Measurements from ENCODE around the gene RNF114. TPM values are rescaled to one million over a fixed set of nuclear protein-coding genes. Genes with fewer than 3 reads are reported as not detected.

Gene RNF114
- total RNA-seq, 6 experiments from 2014 or later, result 51.6 to 61.0 (median 56.1) TPM

DNA sequence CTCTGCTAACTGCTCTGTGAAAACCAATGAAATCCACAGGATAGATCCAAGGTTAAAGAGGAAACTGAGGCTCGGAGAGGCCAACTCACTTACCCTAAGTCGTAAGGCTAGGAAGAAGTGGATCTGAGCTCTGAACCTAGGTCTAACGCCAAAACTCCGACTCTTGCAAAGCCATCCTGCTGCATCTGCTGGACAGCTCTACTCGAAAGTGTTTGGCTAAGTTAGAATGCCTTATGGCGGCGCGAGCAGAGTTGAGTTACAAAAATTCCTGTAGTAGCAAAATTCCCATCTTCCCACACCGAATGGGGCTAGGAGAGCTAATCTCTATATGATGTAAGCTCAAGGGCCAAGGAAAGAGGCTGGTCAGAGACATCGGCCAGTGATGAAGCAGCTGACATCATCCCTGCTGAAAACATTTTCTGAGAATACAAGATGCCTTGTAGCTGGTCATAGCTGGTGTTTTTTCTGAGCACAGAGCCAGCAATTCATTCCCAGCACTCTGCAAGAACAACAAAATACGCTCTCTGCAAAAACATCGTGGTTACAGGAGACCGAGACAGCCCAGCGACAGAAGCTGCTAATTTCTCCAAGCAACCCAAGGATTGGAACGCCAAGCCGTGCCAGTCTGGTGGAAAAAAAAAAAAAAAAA is 22.7 kb upstream of the RNF114 start:
- H3K9me3 Mint-ChIP-seq, result no peaks in the 10 kb centered on the region
- H3K36me3 Mint-ChIP-seq (ENCODE audit: low read depth), result no peaks in the 10 kb centered on the region
- H3K27ac Mint-ChIP-seq, result peak overlapping the region; percentile 100; the same call in 1 of the 2 replicates
- TF ChIP-seq, protein P1, sequence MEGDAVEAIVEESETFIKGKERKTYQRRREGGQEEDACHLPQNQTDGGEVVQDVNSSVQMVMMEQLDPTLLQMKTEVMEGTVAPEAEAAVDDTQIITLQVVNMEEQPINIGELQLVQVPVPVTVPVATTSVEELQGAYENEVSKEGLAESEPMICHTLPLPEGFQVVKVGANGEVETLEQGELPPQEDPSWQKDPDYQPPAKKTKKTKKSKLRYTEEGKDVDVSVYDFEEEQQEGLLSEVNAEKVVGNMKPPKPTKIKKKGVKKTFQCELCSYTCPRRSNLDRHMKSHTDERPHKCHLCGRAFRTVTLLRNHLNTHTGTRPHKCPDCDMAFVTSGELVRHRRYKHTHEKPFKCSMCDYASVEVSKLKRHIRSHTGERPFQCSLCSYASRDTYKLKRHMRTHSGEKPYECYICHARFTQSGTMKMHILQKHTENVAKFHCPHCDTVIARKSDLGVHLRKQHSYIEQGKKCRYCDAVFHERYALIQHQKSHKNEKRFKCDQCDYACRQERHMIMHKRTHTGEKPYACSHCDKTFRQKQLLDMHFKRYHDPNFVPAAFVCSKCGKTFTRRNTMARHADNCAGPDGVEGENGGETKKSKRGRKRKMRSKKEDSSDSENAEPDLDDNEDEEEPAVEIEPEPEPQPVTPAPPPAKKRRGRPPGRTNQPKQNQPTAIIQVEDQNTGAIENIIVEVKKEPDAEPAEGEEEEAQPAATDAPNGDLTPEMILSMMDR (IDR thresholded peaks at IDR 0.05), result no peak
- DNase-seq, result no peak
- peaks cover 35% of the 10 kb centered on the region for H3K4me1 Mint-ChIP-seq (ENCODE audit: low read depth)
- peak overlapping the region; percentile 97 for H3K4me3 Mint-ChIP-seq
- H3K27me3 Mint-ChIP-seq (ENCODE audit: insufficient read depth), result peaks cover 2% of the 10 kb centered on the region; the same call in 1 of the 2 replicates

DNA sequence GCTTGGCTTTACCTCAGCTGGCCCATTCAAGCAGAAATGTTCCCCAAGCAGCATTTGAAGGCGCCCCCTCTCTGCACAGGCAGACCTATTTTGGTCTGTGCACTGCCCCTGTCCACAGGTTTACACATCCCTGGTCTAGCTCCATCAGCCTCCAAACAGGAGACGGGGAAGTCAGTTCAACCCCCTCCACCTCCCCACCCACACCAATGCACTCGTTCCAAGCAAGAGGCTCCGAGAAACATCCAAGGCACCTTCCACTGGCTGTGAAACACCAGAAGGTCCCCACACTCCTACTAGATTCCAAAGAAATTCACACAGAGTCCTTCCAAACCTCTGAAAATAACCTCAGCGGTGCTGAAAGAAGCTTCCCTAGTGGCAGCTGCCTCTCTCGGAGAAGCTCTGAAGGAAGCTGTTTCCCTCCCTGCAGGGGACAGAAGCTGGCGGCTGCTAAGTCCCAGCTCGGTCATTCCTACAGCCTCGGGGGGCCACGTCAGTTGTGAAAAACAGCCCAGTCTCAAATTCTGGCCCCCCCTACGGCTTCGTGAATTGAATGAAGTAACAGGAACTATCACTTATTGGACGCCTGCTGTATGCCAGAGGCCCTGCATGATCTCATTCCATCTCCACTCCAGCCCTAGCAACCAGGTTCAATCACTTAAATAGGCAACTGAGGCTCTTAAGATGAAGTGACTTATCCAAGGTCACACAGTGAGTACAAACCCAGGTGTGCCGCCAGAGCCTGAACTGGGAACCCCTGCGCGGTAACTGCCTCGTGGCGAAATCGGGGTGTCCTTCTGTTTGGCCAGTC is 21.7 kb upstream of the RNF114 start:
- H3K27ac Mint-ChIP-seq, result peak overlapping the region; percentile 100
- peak; percentile 39 for DNase-seq
- peak overlapping the region; percentile 97 for H3K4me3 Mint-ChIP-seq
- H3K4me1 Mint-ChIP-seq (ENCODE audit: low read depth), result peaks cover 35% of the 10 kb centered on the region
- no peaks in the 10 kb centered on the region for H3K9me3 Mint-ChIP-seq
- no peaks in the 10 kb centered on the region for H3K36me3 Mint-ChIP-seq (ENCODE audit: low read depth)
- peaks cover 2% of the 10 kb centered on the region; the same call in 1 of the 2 replicates for H3K27me3 Mint-ChIP-seq (ENCODE audit: insufficient read depth)
- TF ChIP-seq, protein P1 (IDR thresholded peaks at IDR 0.05), result peak; percentile 44

DNA sequence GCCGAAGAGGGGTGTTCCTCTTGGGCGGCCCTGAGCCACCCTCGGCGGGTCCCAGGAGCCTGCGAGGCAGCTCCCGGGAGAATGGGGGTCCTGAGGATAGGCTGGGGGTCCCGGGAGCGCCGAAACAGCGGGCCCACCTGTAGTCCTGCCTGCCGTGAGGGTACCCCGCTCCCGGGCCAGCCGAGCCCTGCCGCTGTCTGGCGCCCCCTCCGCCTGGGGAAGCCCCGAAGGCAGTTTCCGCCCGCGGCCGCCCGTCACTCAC is 21.1 kb upstream of the RNF114 start:
- Mint-ChIP-seq H3K27ac (peak overlapping the region; percentile 100), H3K4me3 (peak overlapping the region; percentile 97), H3K4me1 (ENCODE audit: low read depth) (peaks cover 35% of the 10 kb centered on the region), H3K27me3 (ENCODE audit: insufficient read depth) (peaks cover 2% of the 10 kb centered on the region; the same call in 1 of the 2 replicates), H3K36me3 (ENCODE audit: low read depth) (no peaks in the 10 kb centered on the region), H3K9me3 (no peaks in the 10 kb centered on the region)
- DNase-seq, result no peak
- TF ChIP-seq, protein P1 (IDR thresholded peaks at IDR 0.05), result no peak

DNA sequence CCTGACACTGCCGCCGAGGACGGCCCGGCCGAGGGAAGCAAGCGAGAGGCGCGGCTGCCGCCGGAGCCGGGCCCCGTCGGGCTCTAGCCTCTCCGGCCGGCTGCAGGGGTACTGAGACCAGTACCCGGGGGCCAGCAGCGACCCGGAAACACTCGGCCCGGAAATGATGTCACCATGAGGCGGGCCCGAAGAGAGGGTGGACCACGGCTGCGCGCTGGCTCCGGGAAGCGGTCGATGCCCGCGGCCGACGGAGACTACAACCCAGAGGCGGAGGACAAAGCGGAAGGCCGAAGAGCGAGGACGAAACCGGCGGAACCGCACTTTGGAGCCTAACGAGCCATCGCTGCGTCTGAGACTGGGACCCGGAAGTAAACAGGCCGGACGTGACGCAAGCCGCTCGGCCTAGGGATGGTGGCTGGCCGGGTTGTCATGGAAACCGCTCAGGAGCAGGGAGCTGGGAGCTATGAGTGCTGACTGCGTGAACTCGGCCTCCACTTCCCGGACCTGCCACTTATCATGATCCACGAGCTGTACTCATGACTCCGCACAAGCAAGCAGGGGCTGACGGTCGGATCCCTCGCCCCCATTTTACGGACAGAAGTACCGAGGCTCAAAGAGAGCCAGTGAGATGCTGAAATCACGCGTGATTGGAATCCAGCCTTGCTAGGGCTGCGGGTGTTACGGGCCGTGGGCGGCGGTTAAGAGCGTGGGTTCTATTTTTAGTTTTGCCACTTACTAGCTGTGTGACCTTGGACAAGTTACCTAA is 20.6 kb upstream of the RNF114 start, which contains the start of gene SPATA2:
TSS of gene SPATA2 (minus strand) at position 150 of the 766 bp plus-strand sequence. CDS start 7,039 bp downstream, outside the sequence.
- DNase-seq, result peak; percentile 92

More for the DNA sequence above, 20.6 kb upstream of the RNF114 start, which contains the start of gene SPATA2:
- Mint-ChIP-seq H3K9me3 (no peaks in the 10 kb centered on the region), H3K4me1 (ENCODE audit: low read depth) (peaks cover 35% of the 10 kb centered on the region), H3K27me3 (ENCODE audit: insufficient read depth) (peaks cover 2% of the 10 kb centered on the region; the same call in 1 of the 2 replicates), H3K36me3 (ENCODE audit: low read depth) (no peaks in the 10 kb centered on the region), H3K27ac (peak within 1 kb of the TSS; percentile 100), H3K4me3 (peak within 1 kb of the TSS; percentile 97)
- TF ChIP-seq, protein P1 (IDR thresholded peaks at IDR 0.05), result no peak

All from HFFc6 (cell line).